Fibroblast of lung (primary cell): ENCODE data around the gene SCGN.

ENCODE experiments used
- CTCF ChIP-seq, 2 donors: IDR thresholded peaks in 1 of 2; conservative IDR thresholded peaks in 1 of 2; 1 replicate in 1 of 2; 2 replicates in 1 of 2; pipeline ENCODE4 v1.5.1; 2011 to 2012; ENCODE audit warnings: low read length in 2 of 2, control low read depth in 1 of 2, inconsistent platforms in 1 of 2, low read depth in 1 of 2, mild to moderate bottlenecking in 1 of 2
- EZH2 ChIP-seq: IDR thresholded peaks from 2 replicates; pipeline ENCODE4 v1.5.1; 2012; ENCODE audit warnings: low read length, control low read depth, mild to moderate bottlenecking; ENCODE audit errors: missing control alignments

GRCh38 chr6:25617997-25618396 lies 34.0 kb upstream of the SCGN start:
- TF ChIP-seq CTCF (conservative IDR thresholded peaks at IDR 0.05 in 1 of 2, IDR thresholded peaks at IDR 0.05 in 1 of 2; ENCODE audit: low read depth in 1 of 2, low read length in 2 of 2) (no peak), EZH2 (no peak)
